PC-3 (cell line): ENCODE data around the gene CLEC16A. TPM values are rescaled to one million over a fixed set of nuclear protein-coding genes. Genes with fewer than 3 reads are reported as not detected.

Experiments
- ATAC-seq: fragments of 200-7000 bp; cut with Tn5 transposase; 2 replicates; pipeline ENCODE4 v1.9.1; 2020; ENCODE audit warnings: mild to moderate bottlenecking, moderate library complexity
- BruUV-seq: library from RNA; stranded (reverse); fragments of 400-500 nt; replicated peaks from 2 replicates; lab custom pipeline; 2021; lab: Mats Ljungman, UMichigan
- CTCF ChIA-PET: fragments of 300-600 bp; sonication (Branson Sonifier 250); formaldehyde crosslinking; loops from one replicate; lab custom pipeline; 2022; ENCODE audit warnings: antibody characterized with exemption; lab: Charles Lee
- POLR2A ChIA-PET: fragments of 300-600 bp; sonication (Branson Sonifier 250); formaldehyde crosslinking; loops from one replicate; lab custom pipeline; 2022; ENCODE audit warnings: antibody characterized with exemption; ENCODE audit not compliant: unreplicated experiment; lab: Charles Lee
- DNase-seq: peaks from one replicate; pipeline ENCODE4 v3.0.0-alpha.2; 2015
- H2AFZ ChIP-seq: fragments of 300-600 bp; sonication (generic); 2 replicates; pipeline ENCODE4 v1.6.0; 2016; ENCODE audit warnings: antibody characterized with exemption, low read length
- H3F3A ChIP-seq: fragments of 300-600 bp; sonication (generic); one replicate; pipeline ENCODE4 v1.6.0; 2017; ENCODE audit warnings: antibody characterized with exemption, low read length, control low read depth, mild to moderate bottlenecking; ENCODE audit not compliant: unreplicated experiment
- H3K27ac ChIP-seq: fragments of 300-600 bp; sonication (generic); 2 replicates; pipeline ENCODE4 v1.5.1; 2016; ENCODE audit warnings: mild to moderate bottlenecking, low read length
- H3K27me3 ChIP-seq: fragments of 300-600 bp; sonication (generic); 2 replicates; pipeline ENCODE4 v1.6.1; 2016; ENCODE audit warnings: low read length, mixed read lengths
- H3K36me3 ChIP-seq: fragments of 300-600 bp; sonication (generic); 2 replicates; pipeline ENCODE4 v1.6.1; 2016; ENCODE audit warnings: low read depth, mixed run types, low read length, mixed read lengths
- H3K4me1 ChIP-seq: fragments of 300-600 bp; sonication (generic); 2 replicates; pipeline ENCODE4 v1.5.1; 2016; ENCODE audit warnings: low read length; ENCODE audit not compliant: insufficient read depth
- H3K4me2 ChIP-seq: fragments of 300-600 bp; sonication (generic); 2 replicates; pipeline ENCODE4 v1.6.0; 2016; ENCODE audit warnings: low read length
- H3K4me3 ChIP-seq: fragments of 300-600 bp; sonication (generic); 2 replicates; pipeline ENCODE4 v1.5.1; 2016; ENCODE audit warnings: mild to moderate bottlenecking, low read length, mixed read lengths
- H3K79me2 ChIP-seq: fragments of 300-600 bp; sonication (generic); 2 replicates; pipeline ENCODE4 v1.6.1; 2017; ENCODE audit warnings: low read length, mixed read lengths
- H3K9ac ChIP-seq: fragments of 300-600 bp; sonication (generic); 2 replicates; pipeline ENCODE4 v1.6.0; 2016; ENCODE audit warnings: mild to moderate bottlenecking, low read length
- H3K9me2 ChIP-seq: fragments of 300-600 bp; sonication (generic); replicated peaks from 2 replicates; pipeline ENCODE4 v1.6.1; 2016; ENCODE audit warnings: mixed run types, low read length, mixed read lengths
- H3K9me3 ChIP-seq: fragments of 300-600 bp; sonication (generic); 2 replicates; pipeline ENCODE4 v1.6.1; 2016; ENCODE audit warnings: low read length, mixed read lengths
- H4K20me1 ChIP-seq: fragments of 300-600 bp; sonication (generic); 2 replicates; pipeline ENCODE4 v1.6.1; 2016; ENCODE audit warnings: low read length, mixed read lengths
- CTCF ChIP-seq: fragments of 300-600 bp; sonication (generic); conservative IDR thresholded peaks from 2 replicates; pipeline ENCODE4 v1.5.1; 2017; ENCODE audit warnings: antibody characterized with exemption, low read depth, mild to moderate bottlenecking, low read length
- EZH2 ChIP-seq: fragments of 300-600 bp; sonication (generic); IDR thresholded peaks from one replicate; pipeline ENCODE4 v1.6.1; 2017; ENCODE audit warnings: antibody characterized with exemption, mild to moderate bottlenecking, low read length; ENCODE audit not compliant: unreplicated experiment
- EZH2phosphoT487 ChIP-seq: fragments of 300-600 bp; sonication (generic); IDR thresholded peaks from 2 replicates; pipeline ENCODE4 v1.6.1; 2018; ENCODE audit warnings: mild to moderate bottlenecking, antibody characterized with exemption, low read length, borderline replicate concordance
- intact Hi-C: fragments of 100-400 bp; cut with micrococcal nuclease; formaldehyde crosslinking; loops from 2 replicates; pipeline ENCODE4 v1.9.0; 2023
- total RNA-seq: library from RNA; depleted of rRNA; stranded (reverse); fragments of >200 nt; gene quantifications from 2 replicates; pipeline ENCODE4 v1.2.3, GENCODE V29; 2014

The CLEC16A gene
- total RNA-seq, 1 experiment from 2014 or later, result 9.5 TPM

- no peaks in the 10 kb centered on the region for H3K9me2 ChIP-seq
- H3K4me2 ChIP-seq, result no peak overlapping the region
- H3K79me2 ChIP-seq, result peaks cover 20% of the 10 kb centered on the region; the same call in 1 of the 2 replicates
- H3K36me3 ChIP-seq, result no peaks in the 10 kb centered on the region
- H3F3A ChIP-seq, result no peaks in the 10 kb centered on the region
- intact Hi-C loops, result no loop called here
- no peak overlapping the region for H3K4me3 ChIP-seq
- no peaks in the 10 kb centered on the region for H3K27me3 ChIP-seq
- no peak overlapping the region for H3K27ac ChIP-seq
- H3K9ac ChIP-seq, result no peak overlapping the region
- no peak overlapping the region for H2AFZ ChIP-seq
- H3K9me3 ChIP-seq, result no peaks in the 10 kb centered on the region
- DNase-seq, result no peak
- no peaks in the 10 kb centered on the region for H3K4me1 ChIP-seq
- no peaks in the 10 kb centered on the region for H4K20me1 ChIP-seq
- no peak for ATAC-seq
- no TSS peak for BruUV-seq
- POLR2A ChIA-PET, result interaction anchor here (0.8 kb wide), 1 partner anchor 22 kb away, joined by 16 read pairs; no protein-coding TSS in a partner anchor
- TF ChIP-seq CTCF (no peak), EZH2phosphoT487 (no peak), EZH2 (no peak)
- CTCF ChIA-PET, result no interaction called here
Measured at GRCh38 chr16:10931977-10932632, 12.3 kb upstream of the CLEC16A start.

GRCh38 chr16:10932959-10933710 is 11.2 kb upstream of the CLEC16A start:
- Histone ChIP-seq H3K27ac (no peak overlapping the region), H3K9ac (no peak overlapping the region), H3K4me1 (no peaks in the 10 kb centered on the region), H3K9me2 (no peaks in the 10 kb centered on the region), H3K9me3 (no peaks in the 10 kb centered on the region), H3K4me3 (no peak overlapping the region), H3K27me3 (no peaks in the 10 kb centered on the region), H2AFZ (no peak overlapping the region), H3F3A (no peaks in the 10 kb centered on the region), H4K20me1 (no peaks in the 10 kb centered on the region), H3K4me2 (no peak overlapping the region), H3K36me3 (no peaks in the 10 kb centered on the region), H3K79me2 (peaks cover 29% of the 10 kb centered on the region; the same call in 1 of the 2 replicates)
- intact Hi-C loops, result no loop called here
- ChIA-PET POLR2A (no interaction called here), CTCF (no interaction called here)
- TF ChIP-seq EZH2 (no peak), CTCF (no peak), EZH2phosphoT487 (no peak)
- BruUV-seq, result no TSS peak
- no peak for ATAC-seq
- no peak for DNase-seq

GRCh38 chr16:10933865-10934264 is 10.5 kb upstream of the CLEC16A start:
- ChIA-PET CTCF (no interaction called here), POLR2A (no interaction called here)
- BruUV-seq, result no TSS peak

More at GRCh38 chr16:10933865-10934264, 10.5 kb upstream of the CLEC16A start:
- intact Hi-C loops, result no loop called here
- H3K27ac ChIP-seq, result no peak overlapping the region
- H3K4me1 ChIP-seq, result no peaks in the 10 kb centered on the region
- no peak for DNase-seq
- no peaks in the 10 kb centered on the region for H3K9me2 ChIP-seq
- H3F3A ChIP-seq, result no peaks in the 10 kb centered on the region
- H2AFZ ChIP-seq, result no peak overlapping the region
- no peak overlapping the region for H3K4me3 ChIP-seq
- ATAC-seq, result no peak
- H3K79me2 ChIP-seq, result peaks cover 37% of the 10 kb centered on the region
- H3K27me3 ChIP-seq, result no peaks in the 10 kb centered on the region
- no peaks in the 10 kb centered on the region for H3K36me3 ChIP-seq
- no peak for TF ChIP-seq EZH2
- TF ChIP-seq CTCF, result no peak
- no peak for TF ChIP-seq EZH2phosphoT487
- H3K4me2 ChIP-seq, result no peak overlapping the region
- H3K9ac ChIP-seq, result no peak overlapping the region
- no peaks in the 10 kb centered on the region for H3K9me3 ChIP-seq
- no peaks in the 10 kb centered on the region for H4K20me1 ChIP-seq
